Keratinocyte (primary cell): Measurements from ENCODE around the gene KLHL5. TPM values are rescaled to one million over a fixed set of nuclear protein-coding genes. Genes with fewer than 3 reads are reported as not detected.

ENCODE experiments used
- DNase-seq: peaks from one replicate; pipeline ENCODE4 v3.0.0-alpha.2; 2011; ENCODE audit warnings: low read depth, missing footprints, low spot score
- FAIRE-seq: peaks from 2 replicates; lab custom pipeline; 2011; peaks lifted over from hg19 to GRCh38; lab: Jason Lieb, UNC
- H2AFZ ChIP-seq: 2 replicates; pipeline ENCODE4 v1.6.0; 2012; ENCODE audit warnings: low read length, control low read depth, inconsistent platforms; ENCODE audit not compliant: control insufficient read depth
- H3K27ac ChIP-seq: 2 replicates; pipeline ENCODE4 v1.5.1; 2011; ENCODE audit warnings: low read length; ENCODE audit not compliant: control insufficient read depth, insufficient read depth
- H3K27me3 ChIP-seq: 3 replicates; pipeline ENCODE4 v1.6.0; 2011; ENCODE audit warnings: low read length; ENCODE audit not compliant: control insufficient read depth, insufficient read depth; ENCODE audit errors: extremely low read depth
- H3K36me3 ChIP-seq, 2 experiments: 2 replicates in 1 of 2; 3 replicates in 1 of 2; pipeline ENCODE4 v1.5.1; 2011; ENCODE audit warnings: low read length in 2 of 2, mild to moderate bottlenecking in 1 of 2; ENCODE audit not compliant: control insufficient read depth in 2 of 2, insufficient read depth in 2 of 2; ENCODE audit errors: extremely low read depth in 1 of 2
- H3K4me1 ChIP-seq: 3 replicates; pipeline ENCODE4 v1.5.1; 2011; ENCODE audit warnings: low read length; ENCODE audit not compliant: control insufficient read depth, insufficient read depth; ENCODE audit errors: extremely low read depth
- H3K4me2 ChIP-seq: 3 replicates; pipeline ENCODE4 v1.6.0; 2011; ENCODE audit warnings: low read depth, low read length; ENCODE audit not compliant: control insufficient read depth, insufficient read depth; ENCODE audit errors: extremely low read depth
- H3K4me3 ChIP-seq, 3 experiments: fragments of 200-600 bp in 1 of 3; sonication (generic) in 1 of 3; 2 replicates in 2 of 3; 3 replicates in 1 of 3; pipeline ENCODE4 v1.5.1; 2011 to 2016; ENCODE audit warnings: low read length in 3 of 3, mild to moderate bottlenecking in 3 of 3, control low read depth in 2 of 3, inconsistent platforms in 1 of 3, low read depth in 1 of 3, mixed read lengths in 1 of 3, mixed run types in 1 of 3, moderate library complexity in 1 of 3; ENCODE audit not compliant: control insufficient read depth in 2 of 3, insufficient read depth in 2 of 3; ENCODE audit errors: extremely low read depth in 1 of 3
- H3K79me2 ChIP-seq: 2 replicates; pipeline ENCODE4 v1.6.0; 2012; ENCODE audit warnings: low read length; ENCODE audit not compliant: control insufficient read depth, insufficient read depth
- H3K9ac ChIP-seq: 3 replicates; pipeline ENCODE4 v1.6.0; 2011; ENCODE audit warnings: low read length; ENCODE audit not compliant: control insufficient read depth, insufficient read depth; ENCODE audit errors: extremely low read depth
- H3K9me1 ChIP-seq: 3 replicates; pipeline ENCODE4 v1.6.0; 2011; ENCODE audit warnings: low read length; ENCODE audit not compliant: control insufficient read depth, insufficient read depth; ENCODE audit errors: extremely low read depth
- H3K9me3 ChIP-seq: 2 replicates; pipeline ENCODE4 v1.5.1; 2012; ENCODE audit warnings: low read depth, low read length; ENCODE audit not compliant: control insufficient read depth
- H4K20me1 ChIP-seq: 3 replicates; pipeline ENCODE4 v1.6.0; 2011; ENCODE audit warnings: low read length; ENCODE audit not compliant: control insufficient read depth, insufficient read depth; ENCODE audit errors: extremely low read depth
- CTCF ChIP-seq, 3 experiments: IDR thresholded peaks in 1 of 3; conservative IDR thresholded peaks in 1 of 3; optimal IDR thresholded peaks in 1 of 3; 2 replicates in 2 of 3; 3 replicates in 1 of 3; pipeline versions ENCODE3 to v1.5.1; 2011; ENCODE audit warnings: low read length in 3 of 3, mild to moderate bottlenecking in 3 of 3, moderate library complexity in 2 of 3, control low read depth in 1 of 3, inconsistent platforms in 1 of 3; ENCODE audit not compliant: insufficient read depth in 2 of 3; ENCODE audit errors: extremely low read depth in 1 of 3
- EZH2 ChIP-seq: IDR thresholded peaks from one replicate; pipeline ENCODE4 v1.6.1; 2012; ENCODE audit warnings: inconsistent platforms, mild to moderate bottlenecking, low read length, moderate library complexity
- dilution Hi-C: fragments of 300-500 bp; cut with MboI; formaldehyde crosslinking; loops from one replicate; pipeline ENCODE4 v1.7.0; 2020; ENCODE audit warnings: low sequenced_read_pairs; ENCODE audit not compliant: extremely low pct_ligation_motif_present
- polyA plus RNA-seq, 5 experiments: library from polyadenylated mRNA; depleted of rRNA in 3 of 5; stranded (reverse) in 3 of 5; stranded (forward) in 1 of 5; unstranded in 1 of 5; fragments of >200 nt; gene quantifications; 1 replicate in 1 of 5; 2 replicates in 3 of 5; 3 replicates in 1 of 5; pipeline versions ENCODE4 v1.2.1 to v1.2.3, GENCODE V29; 2011 to 2012; ENCODE audit warnings: missing spikeins in 2 of 5, low read depth in 1 of 5, low replicate concordance in 1 of 5

KLHL5 gene
- polyA plus RNA-seq, 1 donor (not counting 4 experiments of a cell fraction or from before 2014, with no cell fraction given), result 25.4 TPM

DNA sequence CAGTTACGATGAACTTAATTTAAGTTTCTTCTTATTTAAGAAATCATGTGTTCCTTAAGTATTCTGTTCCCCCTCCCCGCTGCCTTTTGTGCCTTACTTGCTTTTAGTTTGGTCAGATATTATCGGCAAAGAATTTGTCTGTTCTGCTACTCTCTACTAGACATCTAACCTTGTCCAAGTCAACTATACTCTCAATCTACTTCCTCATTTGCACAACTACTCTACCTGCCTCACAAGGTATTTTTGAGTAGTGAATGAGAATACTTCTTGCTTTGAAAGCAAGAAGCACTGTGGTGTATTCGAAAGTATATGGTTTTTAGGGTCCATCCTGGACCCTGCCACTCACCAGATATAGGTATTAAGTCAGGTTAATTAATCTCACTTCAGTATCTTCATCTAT, 8.0 kb upstream of the KLHL5 start:
- no peaks in the 10 kb centered on the region for H4K20me1 ChIP-seq
- no peaks in the 10 kb centered on the region for H3K27me3 ChIP-seq
- no peak overlapping the region for H3K9ac ChIP-seq
- no peaks in the 10 kb centered on the region for H3K9me1 ChIP-seq
- no peak for TF ChIP-seq CTCF (optimal IDR thresholded peaks at IDR 0.05 in 1 of 3, IDR thresholded peaks at IDR 0.05 in 1 of 3, conservative IDR thresholded peaks at IDR 0.05 in 1 of 3; ENCODE audit: extremely low read depth in 1 of 3, insufficient read depth in 2 of 3, low read length in 3 of 3)
- no peak for TF ChIP-seq EZH2
- no peak overlapping the region for H3K4me3 ChIP-seq
- no peaks in the 10 kb centered on the region for H3K9me3 ChIP-seq
- dilution Hi-C loops, result no loop called here
- H2AFZ ChIP-seq, result no peak overlapping the region
- DNase-seq (no peak), FAIRE-seq (no peak)
- no peaks in the 10 kb centered on the region for H3K36me3 ChIP-seq
- H3K27ac ChIP-seq, result no peak overlapping the region
- H3K79me2 ChIP-seq, result peaks cover 42% of the 10 kb centered on the region
- no peak overlapping the region for H3K4me2 ChIP-seq
- H3K4me1 ChIP-seq, result no peaks in the 10 kb centered on the region

DNA sequence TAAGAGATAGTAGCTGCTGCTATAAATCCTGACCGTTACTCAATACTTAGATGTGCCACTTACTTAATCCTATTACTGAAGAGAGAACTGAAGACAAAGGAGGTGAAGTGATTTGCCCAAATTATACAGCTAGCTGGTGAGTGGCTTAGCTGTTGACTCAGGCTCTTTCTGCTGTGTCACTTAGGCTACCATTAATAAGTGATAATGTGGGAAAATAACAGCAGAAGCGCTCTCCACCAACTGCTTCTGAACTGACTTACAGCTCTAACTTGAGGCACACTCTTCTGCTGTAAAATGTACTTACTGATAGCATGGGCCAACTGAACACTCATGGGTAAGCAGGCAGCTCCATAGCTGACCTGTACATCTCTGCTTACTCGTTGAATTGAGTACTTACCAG, 7.5 kb upstream of the KLHL5 start:
- DNase-seq, result no peak
- no peak overlapping the region for H3K4me2 ChIP-seq
- no peak for TF ChIP-seq CTCF (optimal IDR thresholded peaks at IDR 0.05 in 1 of 3, IDR thresholded peaks at IDR 0.05 in 1 of 3, conservative IDR thresholded peaks at IDR 0.05 in 1 of 3; ENCODE audit: extremely low read depth in 1 of 3, insufficient read depth in 2 of 3, low read length in 3 of 3)
- TF ChIP-seq EZH2, result no peak
- dilution Hi-C loops, result no loop called here
- FAIRE-seq, result no peak
- no peaks in the 10 kb centered on the region for H3K9me1 ChIP-seq
- peaks cover 40% of the 10 kb centered on the region for H3K79me2 ChIP-seq
- no peak overlapping the region for H3K27ac ChIP-seq
- no peaks in the 10 kb centered on the region for H3K9me3 ChIP-seq
- H3K9ac ChIP-seq, result no peak overlapping the region
- no peaks in the 10 kb centered on the region for H3K4me1 ChIP-seq
- no peaks in the 10 kb centered on the region for H3K36me3 ChIP-seq
- H3K4me3 ChIP-seq, result no peak overlapping the region
- H3K27me3 ChIP-seq, result no peaks in the 10 kb centered on the region
- no peaks in the 10 kb centered on the region for H4K20me1 ChIP-seq
- no peak overlapping the region for H2AFZ ChIP-seq
